GM19468 (cell line): ENCODE measurements around the gene SLC29A4.
"Not testable (repeated sequence)": the region's sequence is repeated elsewhere in the genome, so short reads cannot be mapped to it uniquely, and the experiment has no call there.

ENCODE experiments used
- ATAC-seq: cut with Tn5 transposase; IDR thresholded peaks from one replicate; pipeline ENCODE4 v1.9.1; 2021; ENCODE audit warnings: mild to moderate bottlenecking, moderate library complexity, moderate number of reproducible peaks; ENCODE audit not compliant: unreplicated experiment; ENCODE audit errors: extremely low read depth

Gene SLC29A4

DNA sequence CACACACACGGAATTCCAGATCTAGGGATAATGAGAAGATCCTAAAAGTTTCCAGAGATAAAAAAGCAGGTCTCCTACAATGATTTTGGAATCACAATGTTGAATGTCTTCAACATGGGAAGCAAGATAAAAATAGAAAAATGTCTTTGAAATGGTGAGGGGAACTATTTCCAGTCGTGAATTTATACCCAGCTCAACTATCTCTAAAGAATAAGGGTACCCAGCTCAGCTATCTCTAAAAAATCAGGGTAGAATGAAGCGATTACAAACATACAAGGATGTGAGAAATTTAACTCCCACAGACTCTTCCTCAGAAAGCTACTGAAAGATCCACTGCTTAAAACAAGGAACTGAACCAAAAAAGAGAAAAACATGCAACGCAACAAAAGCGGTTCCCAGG is 35.9 kb downstream of the SLC29A4 start:
- ATAC-seq, result not testable (repeated sequence)

DNA sequence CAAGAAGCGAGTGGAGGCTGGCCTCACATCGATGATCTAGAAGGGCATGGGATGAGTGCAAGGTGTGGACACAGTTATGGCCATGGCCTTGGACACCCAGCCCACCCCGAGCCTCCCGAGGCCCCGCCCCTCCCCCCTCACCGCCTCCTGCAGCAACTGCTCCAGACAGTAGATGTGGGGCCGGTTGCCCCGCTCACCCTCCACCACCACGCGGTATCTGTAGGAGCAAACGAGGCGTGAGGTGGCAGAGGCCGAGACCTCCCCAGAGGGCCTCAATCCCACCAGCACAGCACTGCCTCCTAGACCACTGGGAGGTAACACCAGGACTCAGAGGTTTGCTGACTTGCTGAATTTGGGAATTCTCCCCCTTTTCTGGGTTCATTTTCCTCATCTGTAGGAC is 37.6 kb downstream of the SLC29A4 start:
- no peak for ATAC-seq

- ATAC-seq, result no peak
Observed at GRCh38 chr7:5320802-5321396, 38.2 kb downstream of the SLC29A4 start.

DNA sequence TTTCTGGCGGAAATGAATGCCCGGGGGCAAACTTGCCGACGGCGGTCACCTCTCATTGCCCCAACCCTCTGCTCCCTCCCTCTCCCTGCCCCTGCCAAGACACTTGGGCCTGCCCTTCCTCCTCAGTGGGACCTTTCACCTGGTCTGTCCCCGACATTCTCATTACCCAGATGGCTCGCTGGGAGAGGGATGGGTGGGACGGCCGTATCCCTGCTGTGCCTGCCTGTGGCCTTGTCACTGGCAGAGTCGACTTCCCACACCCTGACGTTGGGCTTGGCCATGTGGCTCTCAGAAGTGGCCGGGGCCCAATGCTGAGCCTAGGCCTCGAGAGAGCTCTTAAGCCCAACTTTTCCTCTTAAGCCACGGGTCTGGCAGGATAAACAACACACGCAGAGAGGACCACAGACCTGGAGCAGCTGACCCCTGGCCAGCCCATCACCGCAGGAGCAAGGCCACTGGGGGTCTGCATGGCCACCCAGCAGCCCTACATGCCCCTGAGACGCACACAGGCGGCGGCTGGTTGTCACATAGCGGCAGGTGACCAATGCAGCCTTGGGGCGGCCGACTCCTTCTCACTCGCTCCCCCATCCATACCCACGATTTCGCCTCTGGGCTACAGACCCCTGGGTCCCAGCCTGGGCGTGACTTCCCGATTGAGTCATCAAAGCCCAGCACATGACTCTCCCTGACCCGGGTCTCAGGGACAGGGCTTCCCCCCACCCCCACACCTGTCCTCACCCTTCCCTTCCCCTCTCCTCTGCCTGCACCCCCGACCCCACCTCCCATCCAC is 40.1 kb downstream of the SLC29A4 start:
- no peak for ATAC-seq

DNA sequence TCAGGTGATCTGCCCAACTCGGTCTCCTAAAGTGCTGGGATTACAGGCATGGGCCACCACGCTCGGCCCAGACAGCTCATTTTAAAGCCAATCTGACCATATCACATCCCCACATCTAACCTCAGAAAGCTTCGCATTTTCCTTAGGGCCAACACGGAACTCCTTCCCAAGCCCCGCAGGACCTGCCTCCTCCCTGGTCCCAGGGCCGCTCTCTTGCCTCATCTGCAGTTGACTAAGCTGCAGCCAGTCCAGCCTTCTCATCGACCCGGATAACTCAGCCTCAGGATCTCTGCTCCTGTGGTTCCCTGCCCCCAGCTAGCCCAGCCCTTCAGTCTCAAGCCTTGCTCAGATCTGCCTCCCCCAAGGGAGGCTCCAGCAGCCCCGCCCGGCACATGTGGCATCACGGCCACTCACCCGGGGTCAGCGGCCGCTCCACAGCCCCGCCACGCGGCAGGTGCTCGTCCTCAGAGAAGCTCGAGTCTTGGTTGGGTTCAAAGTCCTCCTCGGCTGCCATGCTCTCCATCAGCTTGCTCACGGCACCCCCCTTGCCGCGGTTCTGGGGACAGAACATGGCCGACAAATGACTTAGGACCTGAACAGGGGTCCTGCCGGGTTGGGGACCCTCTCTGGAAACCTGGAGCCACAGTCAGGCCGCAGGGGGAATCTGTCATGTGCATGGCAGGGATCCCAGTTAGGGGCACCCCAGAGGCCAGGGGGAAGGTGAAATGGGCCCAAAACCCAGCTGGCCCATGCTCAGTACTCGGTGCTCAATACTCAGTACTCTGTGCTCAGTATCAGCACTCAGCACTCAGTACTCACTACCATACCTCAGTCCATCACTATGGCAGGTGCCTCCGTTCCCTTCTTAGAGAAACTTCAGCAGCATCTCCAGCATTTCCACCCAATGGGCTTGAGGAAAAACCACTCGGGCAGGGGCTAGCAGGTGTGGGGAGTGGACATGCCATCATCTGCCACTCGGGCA is 41.3 kb downstream of the SLC29A4 start:
- not testable (repeated sequence) for ATAC-seq

DNA sequence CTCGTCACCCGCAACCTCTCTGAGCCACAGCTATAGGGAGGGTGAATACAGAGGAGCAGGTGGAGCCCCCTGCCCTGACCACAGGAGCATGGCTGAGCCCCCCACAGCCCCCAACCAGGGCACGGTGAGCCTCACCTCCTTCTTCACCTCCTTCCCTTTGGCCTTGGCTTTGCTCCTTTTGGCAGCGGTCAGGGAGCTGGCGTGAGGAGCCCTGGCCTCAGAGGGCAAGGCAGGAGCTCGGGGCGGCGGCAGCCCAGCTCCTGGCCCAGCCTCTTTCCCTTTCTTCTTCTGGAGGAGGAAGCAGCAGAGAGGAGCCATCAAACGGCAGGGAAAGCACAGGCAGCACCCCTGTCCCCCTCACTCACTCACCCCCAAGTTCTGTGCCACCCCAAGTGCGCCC is 42.2 kb downstream of the SLC29A4 start:
- ATAC-seq, result no peak

GRCh38 chr7:5330288-5330687 is 47.5 kb downstream of the SLC29A4 start:
- no peak for ATAC-seq

DNA sequence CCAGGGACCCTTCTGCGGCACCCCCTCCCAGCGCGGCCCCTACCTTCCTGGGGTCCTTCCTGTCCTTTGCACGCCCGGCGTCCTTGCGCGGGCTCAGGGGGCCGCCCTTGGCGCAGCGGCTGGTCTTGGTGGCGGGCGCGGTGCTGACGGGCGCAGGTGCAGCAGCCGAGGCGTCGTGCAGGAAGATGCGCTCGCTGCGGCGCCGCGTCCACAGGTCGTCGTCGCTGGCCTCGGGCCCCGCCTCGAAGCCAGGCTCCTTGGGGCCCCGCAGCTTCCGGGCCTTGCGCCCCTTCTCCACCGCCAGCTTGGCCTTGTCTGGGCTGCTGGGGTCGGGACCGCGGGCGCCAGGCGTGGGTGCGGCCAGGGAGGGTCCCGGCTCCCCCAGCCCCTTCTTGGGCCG is 49.8 kb downstream of the SLC29A4 start:
- ATAC-seq, result no peak

DNA sequence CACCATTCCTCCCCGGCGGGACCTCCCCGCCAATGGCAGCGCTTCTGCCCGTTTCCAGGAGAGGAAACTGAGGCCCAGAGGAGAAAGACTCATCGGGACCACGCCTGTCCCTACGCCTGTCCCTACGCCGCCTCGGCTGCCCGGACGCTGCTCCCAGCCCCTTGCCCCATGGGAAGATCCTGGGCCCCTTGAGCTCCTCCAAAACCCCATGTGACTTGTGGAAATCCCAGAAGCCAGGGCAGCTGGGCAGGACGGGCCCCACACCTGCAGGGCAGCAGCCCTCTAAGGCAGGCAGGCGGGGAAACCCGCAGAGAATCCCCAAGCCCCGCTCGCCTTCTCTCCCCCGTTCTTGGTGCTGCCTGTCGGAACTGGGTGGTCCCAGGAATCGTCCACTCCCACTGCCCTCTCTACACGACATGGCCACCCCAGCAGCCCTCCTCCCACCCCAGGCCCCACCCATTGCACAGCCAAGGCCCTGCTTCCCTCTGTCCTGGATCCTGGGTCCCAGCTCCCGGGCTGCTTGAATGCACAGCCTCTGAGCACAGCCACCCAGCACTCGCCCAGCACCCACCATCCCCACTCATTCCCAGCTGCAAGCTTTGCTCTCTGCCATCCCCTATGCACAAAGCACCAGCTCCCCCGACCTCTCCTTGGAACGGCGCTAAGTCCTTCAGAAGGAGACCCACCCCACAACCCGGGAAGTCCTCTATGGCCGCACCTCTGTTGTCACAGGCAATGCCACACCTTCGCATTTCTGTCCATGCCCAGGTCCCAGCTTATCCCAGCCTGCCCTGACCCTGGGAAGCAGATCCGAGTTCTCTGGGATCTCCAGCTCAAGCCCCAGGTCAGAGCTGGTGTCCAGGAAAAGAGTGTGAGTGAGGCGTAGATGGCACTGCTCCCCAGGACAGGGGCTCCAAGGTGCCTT is 50.6 kb downstream of the SLC29A4 start:
- ATAC-seq, result no peak

GRCh38 chr7:5334671-5335070 is 51.9 kb downstream of the SLC29A4 start:
- no peak for ATAC-seq

GRCh38 chr7:5337047-5337446 is 54.3 kb downstream of the SLC29A4 start:
- no peak for ATAC-seq

DNA sequence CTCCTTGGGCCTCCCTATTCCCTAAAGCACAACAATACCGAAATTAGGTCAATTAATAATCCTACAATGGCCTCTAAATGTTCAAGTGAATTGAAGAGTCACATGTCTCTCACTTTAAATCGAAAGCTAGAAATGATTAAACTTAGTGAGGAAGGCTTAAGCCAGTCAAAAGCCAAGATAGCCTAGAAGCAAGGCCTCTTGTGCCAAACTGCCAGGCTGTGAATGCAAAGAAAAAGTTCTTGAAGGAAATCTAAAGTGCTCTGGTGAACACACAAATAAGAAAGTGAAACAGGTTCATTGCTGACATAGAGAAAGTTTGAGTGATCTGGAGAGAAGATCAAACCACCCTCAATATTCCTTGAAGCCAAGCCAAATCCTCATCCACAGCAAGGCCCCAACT is 57.2 kb downstream of the SLC29A4 start:
- ATAC-seq, result no peak

- ATAC-seq, result no peak
Observed at GRCh38 chr7:5342631-5343030, 59.9 kb downstream of the SLC29A4 start.

DNA sequence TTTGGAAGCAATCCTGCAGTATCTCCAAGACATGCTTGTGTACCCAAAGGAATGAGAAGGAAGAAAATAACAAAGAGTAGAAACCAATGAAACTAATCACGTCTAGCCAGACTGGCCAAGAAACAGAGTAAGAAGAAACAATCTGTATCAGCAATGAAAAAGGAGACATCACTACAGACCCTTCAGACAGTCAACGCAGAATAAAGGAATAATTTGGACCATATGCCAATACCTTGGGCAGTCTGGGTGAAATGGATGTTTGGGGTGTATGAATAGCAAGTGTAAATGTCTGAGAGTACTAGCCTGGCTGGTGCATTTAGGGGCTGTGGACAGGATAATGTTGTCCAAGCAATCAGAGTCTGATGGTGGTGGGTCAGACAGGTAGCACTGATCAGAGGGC is 61.1 kb downstream of the SLC29A4 start:
- ATAC-seq, result no peak

DNA sequence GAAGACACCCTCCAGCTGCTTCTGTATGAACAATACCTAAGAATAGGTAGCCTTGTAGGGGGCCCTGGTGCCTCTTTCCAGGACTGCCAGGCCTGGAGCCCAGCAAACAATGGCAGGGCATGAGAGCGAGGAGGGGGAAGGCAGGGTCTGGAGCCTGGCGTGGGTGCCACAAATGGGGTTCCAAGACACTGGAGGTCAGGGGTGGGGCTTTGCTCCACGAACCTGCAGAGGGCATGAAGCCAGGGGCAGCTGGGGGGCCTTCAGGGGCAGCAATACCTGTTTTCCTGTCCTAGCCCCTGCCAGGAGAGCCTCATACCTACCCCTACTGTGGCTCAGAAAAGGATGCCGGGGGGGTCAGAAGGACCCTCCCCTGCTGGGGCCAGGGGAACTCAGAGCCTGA is 61.6 kb downstream of the SLC29A4 start:
- ATAC-seq, result no peak

GRCh38 chr7:5345171-5345570 is 62.4 kb downstream of the SLC29A4 start:
- ATAC-seq, result no peak

DNA sequence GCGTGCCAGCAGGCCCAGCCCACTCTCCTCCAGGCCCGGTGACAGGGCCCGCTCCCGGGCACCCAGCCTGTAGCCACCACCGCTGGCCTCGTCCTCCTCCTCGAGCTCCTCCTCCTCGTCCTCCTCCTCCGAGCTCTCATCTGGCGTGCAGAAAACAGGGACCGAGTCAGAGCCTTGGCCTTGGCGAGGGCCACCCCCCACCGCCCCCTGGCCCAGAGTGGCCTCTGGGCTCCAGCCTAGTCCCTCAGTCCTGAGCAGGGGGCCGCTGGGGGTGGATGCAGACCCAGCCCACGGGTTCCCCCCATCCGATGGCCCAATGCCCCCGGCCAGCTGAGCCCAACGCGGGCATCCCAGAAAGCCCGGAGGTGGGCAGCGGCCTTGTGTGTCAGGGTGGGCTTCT is 62.9 kb downstream of the SLC29A4 start:
- no peak for ATAC-seq

DNA sequence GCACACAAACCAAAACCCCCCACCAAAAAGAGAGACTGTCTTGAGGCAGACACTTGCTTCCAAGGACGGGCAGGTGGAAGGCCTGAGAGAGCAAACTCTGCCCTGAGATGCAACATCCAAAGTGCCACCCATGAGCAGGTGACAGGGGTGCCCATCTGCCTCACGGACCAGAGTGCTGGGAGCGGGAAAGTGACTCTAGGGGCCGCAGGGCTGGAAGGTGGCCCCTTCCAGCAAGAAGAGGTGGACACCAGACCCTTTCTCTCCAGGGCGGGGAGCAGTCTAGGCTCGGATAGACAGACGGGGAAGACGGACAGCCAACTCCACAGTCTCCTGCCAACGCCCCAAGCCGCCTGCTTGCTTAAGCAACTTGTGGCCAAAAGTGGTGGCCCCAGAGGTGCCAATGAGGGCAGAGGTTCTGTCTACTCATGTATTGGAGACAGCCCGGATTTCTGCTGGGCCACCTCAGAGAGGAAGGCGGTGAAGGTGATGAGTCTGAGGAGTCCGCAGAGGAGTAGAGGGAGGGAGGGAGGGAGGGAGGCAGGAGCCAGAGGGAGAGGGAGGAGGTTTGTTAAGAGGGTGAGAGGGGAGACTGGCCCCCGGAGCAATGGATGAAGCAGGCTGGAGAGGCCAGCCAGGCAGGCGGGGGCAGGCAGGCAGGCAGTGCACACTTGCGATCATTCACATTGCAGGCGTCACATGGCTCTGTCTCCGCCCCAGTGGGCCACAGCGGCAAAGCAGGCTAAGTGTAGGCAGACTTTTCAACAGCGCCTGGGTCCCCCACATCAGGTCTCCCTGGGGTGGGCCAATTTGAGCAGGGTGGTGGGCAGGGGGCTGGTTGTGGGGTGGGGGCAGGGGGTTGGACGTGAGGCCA is 65.6 kb downstream of the SLC29A4 start:
- no peak for ATAC-seq

DNA sequence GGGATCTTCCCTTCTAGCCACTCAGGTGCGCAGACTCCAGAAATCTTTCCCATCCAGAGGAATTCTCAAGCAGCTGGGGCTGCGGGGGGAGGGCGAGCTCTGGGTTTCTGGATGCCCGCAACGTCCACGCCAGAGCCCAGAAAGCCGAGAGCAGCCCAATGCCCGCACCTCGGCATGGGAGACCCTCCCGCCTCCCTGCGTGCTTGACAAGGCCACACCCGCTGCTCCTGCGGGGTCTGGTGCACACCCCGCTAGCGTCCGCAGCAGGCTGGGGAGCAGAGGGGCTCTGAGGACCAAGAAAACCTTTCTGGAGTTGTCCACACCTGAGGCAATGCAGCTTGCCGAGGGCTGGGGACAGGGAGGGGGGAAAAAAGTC is 66.2 kb downstream of the SLC29A4 start:
- no peak for ATAC-seq
